ENCODE results near the gene SLC5A6. TPM values are rescaled to one million over a fixed set of nuclear protein-coding genes. Genes with fewer than 3 reads are reported as not detected.

Gene SLC5A6
- total and polyA plus RNA-seq, 7 donors = 2.4 to 26.7 (median 11.1) TPM

GRCh38 chr2:27152796-27153464, 59.1 kb downstream of the SLC5A6 start:
- 37 to 70% methylated on average over 2 of the region's 2 CpGs for WGBS, 2 donors
- Histone ChIP-seq H3K9me3 (no peaks in the 10 kb centered on the region), H3K4me1 (no peaks in the 10 kb centered on the region), H3K27ac (no peak overlapping the region), H3K27me3 (peaks cover 0 to 6% (median 0%) of the 10 kb centered on the region in 3 donors), H3K36me3 (no peaks in the 10 kb centered on the region), H3K4me3 (no peak overlapping the region)
- TF ChIP-seq POLR2A (IDR thresholded peaks at IDR 0.05) (no peak), CTCF (IDR thresholded peaks at IDR 0.05) (no peak), EP300 (IDR thresholded peaks at IDR 0.05) (no peak), POLR2AphosphoS5 (IDR thresholded peaks at IDR 0.05) (no peak)
- DNase-seq = no peak
- intact Hi-C loops (cut with DNase I) = no loop called here

GRCh38 chr2:27152102-27152795, 59.8 kb downstream of the SLC5A6 start:
- Histone ChIP-seq H3K9me3 (no peaks in the 10 kb centered on the region), H3K36me3 (no peaks in the 10 kb centered on the region), H3K27ac (no peak overlapping the region), H3K4me3 (no peak overlapping the region), H3K4me1 (no peaks in the 10 kb centered on the region), H3K27me3 (peaks cover 0 to 6% (median 0%) of the 10 kb centered on the region in 3 donors)
- DNase-seq = no peak
- intact Hi-C loops (cut with DNase I) = no loop called here
- no peak for TF ChIP-seq POLR2A (IDR thresholded peaks at IDR 0.05)
- 76 to 87% methylated on average over 8 of the region's 8 CpGs for WGBS, 2 donors

- 87 to 93% methylated on average over 8 of the region's 8 CpGs for WGBS, 2 donors
- intact Hi-C loops (cut with DNase I) = no loop called here
- no peak for DNase-seq
- H3K4me3 ChIP-seq = no peak overlapping the region
- TF ChIP-seq CTCF (IDR thresholded peaks at IDR 0.05) (no peak), POLR2A (IDR thresholded peaks at IDR 0.05) (no peak), POLR2AphosphoS5 (IDR thresholded peaks at IDR 0.05) (no peak), EP300 (IDR thresholded peaks at IDR 0.05) (no peak)
- H3K27ac ChIP-seq = no peak overlapping the region
- no peaks in the 10 kb centered on the region for H3K9me3 ChIP-seq
- H3K4me1 ChIP-seq = no peaks in the 10 kb centered on the region
- peaks cover 0 to 6% (median 0%) of the 10 kb centered on the region in 3 donors for H3K27me3 ChIP-seq
- H3K36me3 ChIP-seq = no peaks in the 10 kb centered on the region
These were observed 61.3 kb downstream of the SLC5A6 start for GRCh38 chr2:27150639-27151230.

Other genes with a start within 250 kb of the SLC5A6 start
- gene MAPRE3, start 241.6 kb downstream of the SLC5A6 start, total RNA-seq = 10 to 100 TPM in 1 of 4 donors, 1 to 10 TPM in 3; 5.1 to 27.4 (median 8.9) TPM
- 10 to 100 TPM; 15.6 to 73.3 (median 32.1) TPM for gene MAPRE3, start 241.6 kb downstream of the SLC5A6 start, polyA plus RNA-seq
- 10 to 100 TPM; 26.4 to 39.4 (median 35.0) TPM for gene TMEM214, start 179.3 kb downstream of the SLC5A6 start, total RNA-seq
- gene TMEM214, start 179.3 kb downstream of the SLC5A6 start, polyA plus RNA-seq = 10 to 100 TPM; 16.0 to 65.7 (median 16.2) TPM
- 10 to 100 TPM; 16.8 to 23.3 (median 18.1) TPM for gene AGBL5, start 160.6 kb downstream of the SLC5A6 start, total RNA-seq
- gene AGBL5, start 160.6 kb downstream of the SLC5A6 start, polyA plus RNA-seq = 10 to 100 TPM; 12.4 to 16.2 (median 13.4) TPM
- gene OST4, start 140.6 kb downstream of the SLC5A6 start, total RNA-seq = 100 to 1,000 TPM; 244 to 428 (median 382) TPM
- 100 to 1,000 TPM; 366 to 688 (median 635) TPM for gene OST4, start 140.6 kb downstream of the SLC5A6 start, polyA plus RNA-seq
- 100 to 1,000 TPM; 156 to 350 (median 279) TPM for gene EMILIN1, start 133.7 kb downstream of the SLC5A6 start, total RNA-seq
- 10 to 100 TPM in 1 of 3 donors, 1 to 10 TPM in 2; 4.8 to 50.9 (median 5.3) TPM for gene EMILIN1, start 133.7 kb downstream of the SLC5A6 start, polyA plus RNA-seq
- 1 to 10 TPM; 1.6 to 5.3 (median 3.8) TPM for gene KHK, start 125.5 kb downstream of the SLC5A6 start, total RNA-seq
- 10 to 100 TPM in 1 of 3 donors, 1 to 10 TPM in 2; 2.4 to 12.7 (median 6.7) TPM for gene KHK, start 125.5 kb downstream of the SLC5A6 start, polyA plus RNA-seq
- 1 to 10 TPM in 2 of 4 donors, under 1 TPM in 2; 0.68 to 1.4 (median 0.97) TPM for gene CGREF1, start 93.1 kb downstream of the SLC5A6 start, total RNA-seq
- gene CGREF1, start 93.1 kb downstream of the SLC5A6 start, polyA plus RNA-seq = 1 to 10 TPM in 1 of 3 donors, not detected in 2; 2.6 TPM
- not detected for gene ABHD1, start 88.5 kb downstream of the SLC5A6 start, total RNA-seq
- under 1 TPM in 1 of 3 donors, not detected in 2; 0.15 TPM for gene ABHD1, start 88.5 kb downstream of the SLC5A6 start, polyA plus RNA-seq
- gene PREB, start 77.6 kb downstream of the SLC5A6 start, total RNA-seq = 10 to 100 TPM; 47.6 to 58.5 (median 51.6) TPM
- 10 to 100 TPM; 28.2 to 50.1 (median 41.8) TPM for gene PREB, start 77.6 kb downstream of the SLC5A6 start, polyA plus RNA-seq
- gene PRR30, start 72.9 kb downstream of the SLC5A6 start, total RNA-seq = not detected
- gene PRR30, start 72.9 kb downstream of the SLC5A6 start, polyA plus RNA-seq = not detected
- not detected for gene TCF23, start 63.3 kb downstream of the SLC5A6 start, total RNA-seq
- under 1 TPM in 1 of 3 donors, not detected in 2; 0.03 TPM for gene TCF23, start 63.3 kb downstream of the SLC5A6 start, polyA plus RNA-seq
- 100 to 1,000 TPM; 128 to 226 (median 159) TPM for gene ATRAID, start 227 bp downstream of the SLC5A6 start, total RNA-seq
- 10 to 100 TPM; 58.5 to 99.7 (median 73.9) TPM for gene ATRAID, start 227 bp downstream of the SLC5A6 start, polyA plus RNA-seq
- 10 to 100 TPM in 3 of 4 donors, 1 to 10 TPM in 1; 9.1 to 25.2 (median 17.1) TPM for gene CAD, start 5.1 kb upstream of the SLC5A6 start, total RNA-seq
- 10 to 100 TPM in 1 of 3 donors, 1 to 10 TPM in 2; 1.8 to 27.4 (median 3.0) TPM for gene CAD, start 5.1 kb upstream of the SLC5A6 start, polyA plus RNA-seq
- 1 to 10 TPM in 1 of 4 donors, under 1 TPM in 2, not detected in 1; 0.28 to 1.1 (median 0.68) TPM for gene SLC30A3, start 50.8 kb upstream of the SLC5A6 start, total RNA-seq
- under 1 TPM in 2 of 3 donors, not detected in 1; 0.10 to 0.60 TPM for gene SLC30A3, start 50.8 kb upstream of the SLC5A6 start, polyA plus RNA-seq
- gene DNAJC5G, start 63.2 kb upstream of the SLC5A6 start, total RNA-seq = 1 to 10 TPM in 1 of 4 donors, under 1 TPM in 1, not detected in 2; 0.71 to 1.7 TPM
- gene DNAJC5G, start 63.2 kb upstream of the SLC5A6 start, polyA plus RNA-seq = not detected
- under 1 TPM in 1 of 4 donors, not detected in 3; 0.41 TPM for gene TRIM54, start 70.2 kb upstream of the SLC5A6 start, total RNA-seq
- gene TRIM54, start 70.2 kb upstream of the SLC5A6 start, polyA plus RNA-seq = under 1 TPM in 2 of 3 donors, not detected in 1; 0.16 to 0.46 TPM
- gene UCN, start 96.2 kb upstream of the SLC5A6 start, total RNA-seq = 1 to 10 TPM in 3 of 4 donors, under 1 TPM in 1; 0.71 to 6.5 (median 2.8) TPM
- gene UCN, start 96.2 kb upstream of the SLC5A6 start, polyA plus RNA-seq = under 1 TPM in 1 of 3 donors, not detected in 2; 0.89 TPM
- gene MPV17, start 110.8 kb upstream of the SLC5A6 start, total RNA-seq = 10 to 100 TPM; 48.1 to 68.6 (median 61.1) TPM
- 10 to 100 TPM; 22.2 to 61.8 (median 28.7) TPM for gene MPV17, start 110.8 kb upstream of the SLC5A6 start, polyA plus RNA-seq
- 10 to 100 TPM; 23.3 to 46.5 (median 28.9) TPM for gene GTF3C2, start 144.5 kb upstream of the SLC5A6 start, total RNA-seq
- 10 to 100 TPM; 28.8 to 33.4 (median 31.9) TPM for gene GTF3C2, start 144.5 kb upstream of the SLC5A6 start, polyA plus RNA-seq
- gene EIF2B4, start 158.1 kb upstream of the SLC5A6 start, total RNA-seq = 10 to 100 TPM; 41.5 to 64.2 (median 54.8) TPM
- gene EIF2B4, start 158.1 kb upstream of the SLC5A6 start, polyA plus RNA-seq = 10 to 100 TPM; 26.4 to 31.4 (median 28.0) TPM
- 100 to 1,000 TPM in 1 of 4 donors, 10 to 100 TPM in 3; 71.2 to 102 (median 98.1) TPM for gene SNX17, start 158.3 kb upstream of the SLC5A6 start, total RNA-seq
- 10 to 100 TPM; 70.5 to 92.4 (median 78.1) TPM for gene SNX17, start 158.3 kb upstream of the SLC5A6 start, polyA plus RNA-seq
- gene ZNF513, start 168.5 kb upstream of the SLC5A6 start, total RNA-seq = 1 to 10 TPM; 5.0 to 8.7 (median 7.2) TPM
- gene ZNF513, start 168.5 kb upstream of the SLC5A6 start, polyA plus RNA-seq = 10 to 100 TPM; 15.7 to 27.5 (median 20.4) TPM
- 10 to 100 TPM; 40.8 to 48.3 (median 44.5) TPM for gene PPM1G, start 197.3 kb upstream of the SLC5A6 start, total RNA-seq
- 10 to 100 TPM; 42.0 to 93.4 (median 47.4) TPM for gene PPM1G, start 197.3 kb upstream of the SLC5A6 start, polyA plus RNA-seq
- gene NRBP1, start 216.4 kb upstream of the SLC5A6 start, total RNA-seq = 10 to 100 TPM; 78.5 to 93.5 (median 86.4) TPM
- gene NRBP1, start 216.4 kb upstream of the SLC5A6 start, polyA plus RNA-seq = 10 to 100 TPM; 60.8 to 72.8 (median 72.7) TPM
- under 1 TPM in 1 of 4 donors, not detected in 3; 0.54 TPM for gene KRTCAP3, start 230.1 kb upstream of the SLC5A6 start, total RNA-seq
- 10 to 100 TPM; 33.0 to 93.5 (median 46.5) TPM for gene KRTCAP3, start 230.1 kb upstream of the SLC5A6 start, polyA plus RNA-seq

Measured in sigmoid colon (tissue), 7 donors.